WERI-Rb-1 (cell line): ENCODE results near the gene CNGA1.

ENCODE experiments used
- DNase-seq: peaks from one replicate; pipeline ENCODE4 v3.0.0-alpha.2; 2020
- H3K27ac ChIP-seq: fragments of 250-450 bp; sonication (Bioruptor Pico); 2 replicates; pipeline ENCODE4 v1.5.1; 2020; ENCODE audit warnings: mild to moderate bottlenecking, moderate library complexity
- H3K27me3 ChIP-seq: fragments of 250-450 bp; sonication (Bioruptor Pico); 2 replicates; pipeline ENCODE4 v1.5.1; 2021; ENCODE audit warnings: mild to moderate bottlenecking, low read depth, moderate library complexity; ENCODE audit not compliant: insufficient read depth, severe bottlenecking
- H3K36me3 ChIP-seq: fragments of 250-450 bp; sonication (Bioruptor Pico); 2 replicates; pipeline ENCODE4 v1.5.1; 2020; ENCODE audit warnings: mild to moderate bottlenecking, moderate library complexity
- H3K4me3 ChIP-seq: 2 replicates; pipeline ENCODE4 v1.5.1; 2011; ENCODE audit warnings: low read depth, mild to moderate bottlenecking, control low read depth, low read length
- H3K9me3 ChIP-seq: fragments of 250-450 bp; sonication (Bioruptor Pico); 2 replicates; pipeline ENCODE4 v1.5.1; 2021; ENCODE audit warnings: mild to moderate bottlenecking, moderate library complexity; ENCODE audit not compliant: severe bottlenecking
- TF ChIP-seq, protein P1 (sequence below): IDR thresholded peaks from 2 replicates; pipeline ENCODE4 v1.5.1; 2011; ENCODE audit warnings: low read depth, mild to moderate bottlenecking, control low read depth, inconsistent platforms, low read length

Gene CNGA1

GRCh38 chr4:47990145-47990544 is 26.3 kb downstream of the CNGA1 start:
- TF ChIP-seq, protein P1, sequence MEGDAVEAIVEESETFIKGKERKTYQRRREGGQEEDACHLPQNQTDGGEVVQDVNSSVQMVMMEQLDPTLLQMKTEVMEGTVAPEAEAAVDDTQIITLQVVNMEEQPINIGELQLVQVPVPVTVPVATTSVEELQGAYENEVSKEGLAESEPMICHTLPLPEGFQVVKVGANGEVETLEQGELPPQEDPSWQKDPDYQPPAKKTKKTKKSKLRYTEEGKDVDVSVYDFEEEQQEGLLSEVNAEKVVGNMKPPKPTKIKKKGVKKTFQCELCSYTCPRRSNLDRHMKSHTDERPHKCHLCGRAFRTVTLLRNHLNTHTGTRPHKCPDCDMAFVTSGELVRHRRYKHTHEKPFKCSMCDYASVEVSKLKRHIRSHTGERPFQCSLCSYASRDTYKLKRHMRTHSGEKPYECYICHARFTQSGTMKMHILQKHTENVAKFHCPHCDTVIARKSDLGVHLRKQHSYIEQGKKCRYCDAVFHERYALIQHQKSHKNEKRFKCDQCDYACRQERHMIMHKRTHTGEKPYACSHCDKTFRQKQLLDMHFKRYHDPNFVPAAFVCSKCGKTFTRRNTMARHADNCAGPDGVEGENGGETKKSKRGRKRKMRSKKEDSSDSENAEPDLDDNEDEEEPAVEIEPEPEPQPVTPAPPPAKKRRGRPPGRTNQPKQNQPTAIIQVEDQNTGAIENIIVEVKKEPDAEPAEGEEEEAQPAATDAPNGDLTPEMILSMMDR, result no peak

GRCh38 chr4:47974566-47974965 is 41.9 kb downstream of the CNGA1 start:
- DNase-seq, result no peak
- Histone ChIP-seq H3K36me3 (no peaks in the 10 kb centered on the region), H3K4me3 (no peak overlapping the region), H3K27me3 (no peaks in the 10 kb centered on the region), H3K9me3 (no peaks in the 10 kb centered on the region), H3K27ac (no peak overlapping the region)
- TF ChIP-seq, protein P1, result no peak

More at GRCh38 chr4:47990145-47990544, 26.3 kb downstream of the CNGA1 start:
- H3K9me3 ChIP-seq, result peaks cover 4% of the 10 kb centered on the region
- H3K27me3 ChIP-seq, result no peaks in the 10 kb centered on the region
- no peak for DNase-seq
- no peak overlapping the region for H3K4me3 ChIP-seq
- H3K27ac ChIP-seq, result no peak overlapping the region
- no peaks in the 10 kb centered on the region for H3K36me3 ChIP-seq

DNA sequence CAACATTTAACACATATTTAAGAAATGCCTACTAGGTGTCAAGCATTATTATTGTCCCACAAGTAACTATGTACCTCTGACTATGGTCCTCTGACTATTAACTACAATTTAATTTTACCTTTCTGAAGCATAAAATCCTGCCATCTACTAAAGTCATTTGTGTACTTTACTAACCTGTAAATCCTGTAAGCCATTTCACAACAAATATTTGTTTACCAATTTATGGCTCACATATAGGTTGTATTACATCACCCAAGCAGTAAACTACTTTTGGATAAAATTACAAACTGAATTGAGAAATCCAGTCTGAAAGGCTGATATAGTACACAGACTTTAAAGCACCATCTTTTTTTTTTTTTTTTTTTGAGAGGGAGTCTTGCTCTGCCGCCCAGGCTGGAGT is 43.8 kb downstream of the CNGA1 start:
- H3K27ac ChIP-seq, result no peak overlapping the region
- no peak for DNase-seq
- H3K9me3 ChIP-seq, result no peaks in the 10 kb centered on the region
- no peaks in the 10 kb centered on the region for H3K36me3 ChIP-seq
- H3K27me3 ChIP-seq, result no peaks in the 10 kb centered on the region
- no peak overlapping the region for H3K4me3 ChIP-seq
- TF ChIP-seq, protein P1, result no peak

GRCh38 chr4:47972181-47972580 is 44.3 kb downstream of the CNGA1 start:
- Histone ChIP-seq H3K4me3 (no peak overlapping the region), H3K27me3 (no peaks in the 10 kb centered on the region), H3K27ac (no peak overlapping the region), H3K9me3 (no peaks in the 10 kb centered on the region), H3K36me3 (no peaks in the 10 kb centered on the region)
- TF ChIP-seq, protein P1, result no peak
- DNase-seq, result no peak

GRCh38 chr4:47968847-47969246 is 47.6 kb downstream of the CNGA1 start:
- TF ChIP-seq, protein P1, result no peak
- Histone ChIP-seq H3K4me3 (no peak overlapping the region), H3K27ac (no peak overlapping the region), H3K36me3 (no peaks in the 10 kb centered on the region), H3K27me3 (no peaks in the 10 kb centered on the region), H3K9me3 (no peaks in the 10 kb centered on the region)
- no peak for DNase-seq

DNA sequence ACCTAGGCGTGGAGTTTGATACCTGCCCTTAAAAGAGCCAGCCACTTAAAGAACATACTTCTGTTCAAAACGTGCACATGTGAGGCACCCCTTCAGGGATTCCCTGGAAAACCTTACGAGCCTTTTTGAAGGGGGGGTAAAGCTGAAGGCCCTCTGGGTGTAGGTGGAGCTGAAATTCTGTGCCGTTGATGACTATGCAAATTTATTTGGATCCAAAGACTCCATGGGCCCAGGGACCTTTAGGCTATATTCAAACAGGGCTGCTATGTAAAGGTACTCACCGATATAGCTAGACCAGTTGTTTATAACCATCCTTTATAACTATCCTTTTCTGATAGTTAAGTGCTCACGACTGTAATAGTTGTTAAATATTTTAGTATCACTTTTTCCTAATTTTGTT is 61.8 kb downstream of the CNGA1 start:
- TF ChIP-seq, protein P1, result no peak
- no peak for DNase-seq
- Histone ChIP-seq H3K4me3 (no peak overlapping the region), H3K36me3 (no peaks in the 10 kb centered on the region), H3K27ac (no peak overlapping the region), H3K9me3 (no peaks in the 10 kb centered on the region), H3K27me3 (no peaks in the 10 kb centered on the region)
